ENCODE data around the gene HNRNPUL1. TPM values are rescaled to one million over a fixed set of nuclear protein-coding genes. Genes with fewer than 3 reads are reported as not detected.

The HNRNPUL1 gene
- total and polyA plus RNA-seq, 9 of the 15 experiments (the other 6 are each of a cell fraction or from before 2014, with no cell fraction given) = 7.3 to 211 (median 85.0) TPM

DNA sequence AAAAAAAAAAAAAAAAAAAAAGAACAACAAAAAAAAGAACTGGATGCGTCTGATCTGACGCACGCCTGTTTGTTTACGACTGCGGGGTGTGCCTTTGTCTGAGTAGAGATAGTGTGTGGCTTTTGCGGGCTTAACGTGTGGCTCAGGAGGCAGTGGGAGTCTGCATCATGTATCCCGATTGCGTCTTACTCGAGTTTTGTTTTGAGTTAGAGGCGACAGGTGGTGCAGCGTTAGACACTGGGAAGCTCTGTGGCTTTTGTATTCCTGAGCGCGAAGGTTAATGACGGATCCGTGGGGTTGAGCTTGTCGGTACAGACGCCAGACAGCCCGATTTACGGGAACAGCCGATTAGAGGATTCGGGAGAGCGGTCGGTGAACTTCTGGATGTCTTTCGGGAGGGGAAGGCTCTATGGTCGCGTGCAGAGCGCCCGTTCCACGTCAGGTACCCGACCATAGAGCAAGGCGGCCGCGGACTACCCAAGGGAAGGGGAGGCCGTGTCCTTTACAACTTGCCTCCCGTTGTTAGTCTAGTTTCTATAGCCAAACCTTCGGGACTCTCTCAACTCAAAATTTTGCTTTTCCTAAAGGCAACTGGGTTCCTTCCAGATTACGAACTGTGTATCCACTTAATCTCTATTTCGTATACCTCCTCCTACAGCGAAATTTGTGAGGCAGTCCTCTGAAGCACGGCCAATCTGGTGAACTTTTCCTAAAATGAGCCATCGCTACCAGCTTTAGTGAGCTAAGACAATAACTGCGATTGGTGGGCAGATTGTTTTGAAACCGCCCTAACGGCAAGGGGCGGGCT lies 926 bp upstream of the HNRNPUL1 start (continued):
- peak in 1 of 3 experiments; percentile 50 for TF ChIP-seq YY1 (IDR thresholded peaks at IDR 0.05; ENCODE audit: borderline replicate concordance in 1 of 3, control insufficient read depth in 1 of 3, extremely low read depth in 1 of 3, insufficient read depth in 3 of 3, insufficient read length in 1 of 3, insufficient replicate concordance in 2 of 3, low read depth in 1 of 3, low read length in 2 of 3)
- no peak for TF ChIP-seq HNRNPL (IDR thresholded peaks at IDR 0.05; ENCODE audit: low read depth, low read length)
- TF ChIP-seq SP2 (IDR thresholded peaks at IDR 0.05; ENCODE audit: extremely low read depth, low read depth, low read length, poor library complexity, severe bottlenecking) = peak; percentile 29
- peak; percentile 42; the same call in 1 of the 2 replicates for TF ChIP-seq EP300 (IDR thresholded peaks at IDR 0.05; ENCODE audit: low read length)
- TF ChIP-seq ZNF584 (CRISPR knock-in tag; IDR thresholded peaks at IDR 0.05; ENCODE audit: low read depth) = 0 out of 2 replicates have a peak, but pooled peaks have one; percentile 55
- TF ChIP-seq, protein P1, sequence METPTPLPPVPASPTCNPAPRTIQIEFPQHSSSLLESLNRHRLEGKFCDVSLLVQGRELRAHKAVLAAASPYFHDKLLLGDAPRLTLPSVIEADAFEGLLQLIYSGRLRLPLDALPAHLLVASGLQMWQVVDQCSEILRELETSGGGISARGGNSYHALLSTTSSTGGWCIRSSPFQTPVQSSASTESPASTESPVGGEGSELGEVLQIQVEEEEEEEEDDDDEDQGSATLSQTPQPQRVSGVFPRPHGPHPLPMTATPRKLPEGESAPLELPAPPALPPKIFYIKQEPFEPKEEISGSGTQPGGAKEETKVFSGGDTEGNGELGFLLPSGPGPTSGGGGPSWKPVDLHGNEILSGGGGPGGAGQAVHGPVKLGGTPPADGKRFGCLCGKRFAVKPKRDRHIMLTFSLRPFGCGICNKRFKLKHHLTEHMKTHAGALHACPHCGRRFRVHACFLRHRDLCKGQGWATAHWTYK (CRISPR knock-in tag; IDR thresholded peaks at IDR 0.05) = 0 out of 2 replicates have a peak, but pooled peaks have one; percentile 60
- TF ChIP-seq, protein P2, sequence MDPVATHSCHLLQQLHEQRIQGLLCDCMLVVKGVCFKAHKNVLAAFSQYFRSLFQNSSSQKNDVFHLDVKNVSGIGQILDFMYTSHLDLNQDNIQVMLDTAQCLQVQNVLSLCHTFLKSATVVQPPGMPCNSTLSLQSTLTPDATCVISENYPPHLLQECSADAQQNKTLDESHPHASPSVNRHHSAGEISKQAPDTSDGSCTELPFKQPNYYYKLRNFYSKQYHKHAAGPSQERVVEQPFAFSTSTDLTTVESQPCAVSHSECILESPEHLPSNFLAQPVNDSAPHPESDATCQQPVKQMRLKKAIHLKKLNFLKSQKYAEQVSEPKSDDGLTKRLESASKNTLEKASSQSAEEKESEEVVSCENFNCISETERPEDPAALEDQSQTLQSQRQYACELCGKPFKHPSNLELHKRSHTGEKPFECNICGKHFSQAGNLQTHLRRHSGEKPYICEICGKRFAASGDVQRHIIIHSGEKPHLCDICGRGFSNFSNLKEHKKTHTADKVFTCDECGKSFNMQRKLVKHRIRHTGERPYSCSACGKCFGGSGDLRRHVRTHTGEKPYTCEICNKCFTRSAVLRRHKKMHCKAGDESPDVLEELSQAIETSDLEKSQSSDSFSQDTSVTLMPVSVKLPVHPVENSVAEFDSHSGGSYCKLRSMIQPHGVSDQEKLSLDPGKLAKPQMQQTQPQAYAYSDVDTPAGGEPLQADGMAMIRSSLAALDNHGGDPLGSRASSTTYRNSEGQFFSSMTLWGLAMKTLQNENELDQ (CRISPR knock-in tag; IDR thresholded peaks at IDR 0.05; ENCODE audit: borderline replicate concordance) = no peak
- peak; percentile 44 for TF ChIP-seq PML (IDR thresholded peaks at IDR 0.05; ENCODE audit: low read length)
- TF ChIP-seq DIDO1 (tag; IDR thresholded peaks at IDR 0.05; ENCODE audit: low read depth) = 0 out of 2 replicates have a peak, but pooled peaks have one; percentile 19
- 0 out of 2 replicates have a peak, but pooled peaks have one; percentile 38 for TF ChIP-seq PHF21A (IDR thresholded peaks at IDR 0.05; ENCODE audit: borderline replicate concordance, low read depth)
- peak in 1 of 2 experiments; percentile 17; a peak in 1 of 4 replicates for TF ChIP-seq TRIM24 (IDR thresholded peaks at IDR 0.05)
- TF ChIP-seq POLR2B (IDR thresholded peaks at IDR 0.05; ENCODE audit: low read depth, partially characterized antibody) = peak; percentile 88
- TF ChIP-seq CBX3 (IDR thresholded peaks at IDR 0.05; ENCODE audit: borderline replicate concordance in 1 of 2, low read length in 2 of 2) = 0 out of 3 replicates have a peak, but pooled peaks of 1 of the 2 experiments have one; percentile 10
- TF ChIP-seq, protein P3, sequence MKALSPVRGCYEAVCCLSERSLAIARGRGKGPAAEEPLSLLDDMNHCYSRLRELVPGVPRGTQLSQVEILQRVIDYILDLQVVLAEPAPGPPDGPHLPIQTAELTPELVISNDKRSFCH (CRISPR knock-in tag; IDR thresholded peaks at IDR 0.05) = no peak
- TF ChIP-seq, protein P3 (tag; IDR thresholded peaks at IDR 0.05) = 0 out of 2 replicates have a peak, but pooled peaks have one; percentile 68
- TF ChIP-seq, protein P4, sequence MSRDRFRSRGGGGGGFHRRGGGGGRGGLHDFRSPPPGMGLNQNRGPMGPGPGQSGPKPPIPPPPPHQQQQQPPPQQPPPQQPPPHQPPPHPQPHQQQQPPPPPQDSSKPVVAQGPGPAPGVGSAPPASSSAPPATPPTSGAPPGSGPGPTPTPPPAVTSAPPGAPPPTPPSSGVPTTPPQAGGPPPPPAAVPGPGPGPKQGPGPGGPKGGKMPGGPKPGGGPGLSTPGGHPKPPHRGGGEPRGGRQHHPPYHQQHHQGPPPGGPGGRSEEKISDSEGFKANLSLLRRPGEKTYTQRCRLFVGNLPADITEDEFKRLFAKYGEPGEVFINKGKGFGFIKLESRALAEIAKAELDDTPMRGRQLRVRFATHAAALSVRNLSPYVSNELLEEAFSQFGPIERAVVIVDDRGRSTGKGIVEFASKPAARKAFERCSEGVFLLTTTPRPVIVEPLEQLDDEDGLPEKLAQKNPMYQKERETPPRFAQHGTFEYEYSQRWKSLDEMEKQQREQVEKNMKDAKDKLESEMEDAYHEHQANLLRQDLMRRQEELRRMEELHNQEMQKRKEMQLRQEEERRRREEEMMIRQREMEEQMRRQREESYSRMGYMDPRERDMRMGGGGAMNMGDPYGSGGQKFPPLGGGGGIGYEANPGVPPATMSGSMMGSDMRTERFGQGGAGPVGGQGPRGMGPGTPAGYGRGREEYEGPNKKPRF (IDR thresholded peaks at IDR 0.05; ENCODE audit: low read depth, low read length) = no peak
- TF ChIP-seq SRF (CRISPR knock-in tag; IDR thresholded peaks at IDR 0.05) = 0 out of 4 replicates have a peak, but pooled peaks of 1 of the 2 experiments have one; percentile 29
- peak in 1 of 2 experiments; percentile 30; a peak in 1 of 4 replicates for TF ChIP-seq HDAC1 (IDR thresholded peaks at IDR 0.05)

All from K562 (cell line).